T-helper 17 cell (primary cell): ENCODE data around the gene FLT3. TPM values are rescaled to one million over a fixed set of nuclear protein-coding genes. Genes with fewer than 3 reads are reported as not detected.
"Not testable (repeated sequence)": the region's sequence is repeated elsewhere in the genome, so short reads cannot be mapped to it uniquely, and the experiment has no call there.

Experiments
- ATAC-seq: fragments of 150-1000 bp; cut with Tn5 transposase; 2 replicates; pipeline ENCODE4 v1.10.0; 2021; ENCODE audit warnings: mild to moderate bottlenecking, moderate library complexity
- DNase-seq, 3 donors: peaks; one replicate each; pipeline versions ENCODE4 v3.0.0 to v3.0.0-alpha.2; 2020 to 2021
- H3K9me3 ChIP-seq: one replicate; pipeline ENCODE4 v1.7.0; 2013; ENCODE audit warnings: low read length, mild to moderate bottlenecking; ENCODE audit not compliant: control insufficient read depth, poor library complexity, severe bottlenecking
- H3K27ac Mint-ChIP-seq: one replicate; pipeline ENCODE4 v1.8.0; 2022; ENCODE audit warnings: mild to moderate bottlenecking, moderate library complexity, mixed read lengths
- H3K27me3 Mint-ChIP-seq: one replicate; pipeline ENCODE4 v1.8.0; 2022; ENCODE audit warnings: mixed read lengths
- H3K36me3 Mint-ChIP-seq: one replicate; pipeline ENCODE4 v1.8.0; 2022; ENCODE audit warnings: low read depth, mixed read lengths
- H3K4me1 Mint-ChIP-seq: one replicate; pipeline ENCODE4 v1.8.0; 2022; ENCODE audit warnings: mild to moderate bottlenecking, mixed read lengths
- H3K4me3 Mint-ChIP-seq: one replicate; pipeline ENCODE4 v1.8.0; 2022; ENCODE audit warnings: mild to moderate bottlenecking, moderate library complexity, mixed read lengths
- total RNA-seq, 4 donors: library from RNA in 2 of 4; stranded (reverse) in 2 of 4; gene quantifications; one replicate each; pipeline ENCODE4 v1.2.3 and lab custom pipeline; 2022 to 2026

Gene FLT3
- total RNA-seq, 2 donors from 2014 or later: 0.22 to 0.70 TPM

DNA sequence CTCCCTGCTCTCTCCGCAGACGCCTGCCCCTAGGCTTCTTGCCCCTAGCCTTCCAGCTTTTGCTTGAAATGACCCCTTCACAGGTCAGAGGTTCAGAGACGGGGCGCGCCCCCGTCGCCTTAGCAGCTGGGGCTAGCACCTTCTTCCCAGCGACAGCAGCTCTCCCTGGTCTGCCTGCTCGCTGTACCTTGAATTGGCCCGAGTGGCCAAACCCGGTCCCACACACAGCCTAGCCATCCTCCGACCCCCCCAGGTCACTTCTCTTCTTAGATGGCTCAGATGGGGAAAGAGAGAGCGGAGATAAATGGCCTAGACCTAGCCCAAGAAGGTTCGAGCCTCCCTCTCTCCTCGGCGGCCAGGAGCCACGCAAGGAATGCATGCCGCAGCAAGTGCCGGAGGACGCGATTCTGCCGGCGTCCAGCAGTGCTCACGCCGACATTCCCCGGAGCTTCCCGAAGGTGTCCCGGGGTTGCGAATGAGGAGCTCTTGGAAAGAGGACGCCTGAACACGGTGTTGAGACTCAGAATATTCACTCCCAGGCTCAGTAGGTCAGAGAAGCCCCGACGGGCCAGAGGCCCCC, 132.6 kb downstream of the FLT3 start:
- H3K27me3 Mint-ChIP-seq: peaks cover 72% of the 10 kb centered on the region
- no peaks in the 10 kb centered on the region for H3K9me3 ChIP-seq
- no peak overlapping the region for H3K27ac Mint-ChIP-seq
- ATAC-seq: no peak
- no peak for DNase-seq
- peak overlapping the region; percentile 78 for H3K4me3 Mint-ChIP-seq
- peaks cover 19% of the 10 kb centered on the region for H3K4me1 Mint-ChIP-seq
- H3K36me3 Mint-ChIP-seq: peaks cover 2% of the 10 kb centered on the region

DNA sequence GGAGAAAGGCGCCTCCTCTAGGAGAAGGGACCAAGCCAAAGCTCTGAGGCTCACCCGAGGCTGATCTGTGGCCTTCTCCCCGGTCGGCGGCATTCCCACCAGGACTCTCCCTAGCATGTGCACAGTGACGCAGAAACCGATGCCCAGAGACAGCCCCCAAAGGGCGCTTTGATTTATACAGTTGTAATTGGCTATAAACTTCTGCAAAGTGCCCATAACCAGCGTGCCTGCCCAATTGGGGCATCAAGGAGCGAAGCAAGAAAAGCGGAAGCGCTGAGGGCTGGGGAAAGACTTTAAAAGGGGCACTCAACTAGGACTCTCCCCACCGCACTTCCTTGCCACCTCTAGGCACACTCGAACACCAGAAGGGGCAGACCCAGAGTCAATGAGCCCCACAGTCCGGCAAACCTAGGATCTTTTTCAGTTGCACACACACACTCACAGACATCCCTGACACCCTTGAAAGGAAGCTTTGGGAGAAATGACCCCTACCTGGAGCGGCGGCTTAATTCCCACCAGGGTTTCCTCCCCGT, 133.1 kb downstream of the FLT3 start:
- ATAC-seq (no peak), DNase-seq (no peak)
- H3K27me3 Mint-ChIP-seq: peaks cover 78% of the 10 kb centered on the region
- no peaks in the 10 kb centered on the region for H3K9me3 ChIP-seq
- peaks cover 2% of the 10 kb centered on the region for H3K36me3 Mint-ChIP-seq
- peaks cover 19% of the 10 kb centered on the region for H3K4me1 Mint-ChIP-seq
- H3K4me3 Mint-ChIP-seq: peak overlapping the region; percentile 12
- H3K27ac Mint-ChIP-seq: no peak overlapping the region

DNA sequence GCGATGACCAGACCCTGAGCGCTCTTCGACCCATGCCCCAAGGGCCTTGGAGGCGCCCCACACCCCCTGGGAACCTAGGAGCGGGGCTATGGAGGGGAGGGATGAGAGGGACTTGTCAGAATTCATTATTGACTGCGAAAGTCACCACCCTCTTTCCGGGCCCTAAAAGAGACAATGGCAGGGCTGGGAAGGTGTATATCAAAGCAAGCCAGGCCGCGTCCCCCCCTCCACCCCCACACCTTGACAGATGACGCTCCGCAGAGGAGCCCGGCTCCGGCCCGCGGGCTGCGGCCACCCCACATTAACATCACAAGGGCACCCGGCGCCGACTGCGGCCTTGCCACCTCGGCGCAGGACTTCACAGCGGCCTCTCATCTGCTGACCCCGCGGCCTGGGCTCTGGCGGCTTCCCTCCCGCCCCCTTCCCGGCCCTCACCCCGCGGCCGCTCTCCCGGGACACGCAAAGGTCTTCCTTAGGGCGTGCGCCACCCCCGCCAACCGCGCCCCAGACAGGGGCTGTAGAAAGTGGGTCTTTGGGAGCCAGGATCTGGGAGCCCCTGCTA, 133.7 kb downstream of the FLT3 start:
- DNase-seq (no peak), ATAC-seq (no peak)
- H3K27me3 Mint-ChIP-seq: peaks cover 81% of the 10 kb centered on the region
- peaks cover 2% of the 10 kb centered on the region for H3K36me3 Mint-ChIP-seq
- no peaks in the 10 kb centered on the region for H3K9me3 ChIP-seq
- H3K4me3 Mint-ChIP-seq: no peak overlapping the region
- no peak overlapping the region for H3K27ac Mint-ChIP-seq
- H3K4me1 Mint-ChIP-seq: peaks cover 19% of the 10 kb centered on the region

DNA sequence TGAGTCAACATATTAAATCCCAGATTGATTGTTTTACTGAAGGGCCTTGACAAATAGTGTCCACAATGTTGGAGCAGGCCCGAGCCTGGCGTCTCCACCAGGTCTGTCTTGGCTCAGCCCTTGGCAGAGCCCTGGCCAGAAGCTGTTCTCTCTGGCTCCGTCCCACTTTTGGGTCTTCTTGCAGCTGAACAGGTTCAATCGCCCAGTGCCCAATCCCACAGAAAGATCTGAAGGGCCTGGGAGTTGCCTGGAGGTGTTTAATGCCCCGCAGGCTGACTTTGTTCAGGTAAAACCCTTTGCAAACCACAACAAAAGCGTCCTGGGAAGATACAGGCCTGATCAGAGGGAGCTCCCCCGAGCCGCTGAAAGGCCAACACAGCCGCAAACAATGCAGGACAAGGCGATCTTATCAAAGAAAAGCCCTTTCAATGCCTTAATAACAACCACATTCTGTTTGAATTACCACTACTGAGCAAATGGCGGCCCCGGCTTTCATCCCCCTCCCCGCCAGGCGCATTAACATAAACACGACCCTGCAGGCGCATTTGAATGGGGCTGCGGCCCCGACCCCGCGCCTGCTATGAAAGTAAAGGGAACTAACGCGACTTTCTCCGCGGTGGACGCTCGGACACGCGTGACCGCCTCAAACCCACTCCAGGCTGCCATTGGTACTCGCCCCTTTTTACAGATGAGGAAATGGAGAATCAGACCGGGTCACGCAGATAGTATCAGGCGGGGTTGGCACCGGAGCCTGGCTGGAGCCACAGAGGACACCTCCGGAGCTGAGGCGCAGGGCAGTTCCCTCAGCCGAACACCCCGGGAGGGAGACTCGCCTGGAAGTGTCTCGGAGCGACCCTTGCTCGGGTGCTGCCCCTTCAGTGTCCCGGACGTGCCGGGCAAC, 134.4 kb downstream of the FLT3 start:
- Mint-ChIP-seq H3K4me1 (peaks cover 19% of the 10 kb centered on the region), H3K27me3 (peaks cover 81% of the 10 kb centered on the region), H3K36me3 (peaks cover 2% of the 10 kb centered on the region), H3K4me3 (peak overlapping the region; percentile 53), H3K27ac (no peak overlapping the region)
- H3K9me3 ChIP-seq: no peaks in the 10 kb centered on the region
- DNase-seq (no peak), ATAC-seq (no peak)

DNA sequence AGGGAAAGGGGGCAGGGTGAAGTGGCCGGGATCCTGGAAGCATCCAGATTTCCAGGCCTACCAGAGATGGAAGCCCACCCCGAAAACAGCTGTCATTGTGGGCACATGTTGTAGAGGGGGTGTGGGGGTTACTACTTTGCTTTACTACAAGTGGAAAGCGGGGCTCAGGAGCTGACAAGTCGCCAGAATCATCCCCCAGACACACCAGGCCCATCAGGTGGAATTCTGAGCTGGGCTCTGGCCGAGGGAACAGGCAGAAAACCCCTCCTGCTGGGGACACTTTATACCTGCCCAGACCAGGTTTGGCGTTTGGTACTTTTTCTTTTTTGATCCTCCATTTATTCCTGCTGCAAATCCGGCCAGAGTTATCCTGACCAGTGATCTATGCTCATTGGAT, 135.0 kb downstream of the FLT3 start:
- ATAC-seq (no peak), DNase-seq (no peak)
- Mint-ChIP-seq H3K4me1 (peaks cover 19% of the 10 kb centered on the region), H3K4me3 (no peak overlapping the region), H3K27ac (no peak overlapping the region), H3K27me3 (peaks cover 78% of the 10 kb centered on the region), H3K36me3 (peaks cover 2% of the 10 kb centered on the region)
- H3K9me3 ChIP-seq: no peaks in the 10 kb centered on the region

DNA sequence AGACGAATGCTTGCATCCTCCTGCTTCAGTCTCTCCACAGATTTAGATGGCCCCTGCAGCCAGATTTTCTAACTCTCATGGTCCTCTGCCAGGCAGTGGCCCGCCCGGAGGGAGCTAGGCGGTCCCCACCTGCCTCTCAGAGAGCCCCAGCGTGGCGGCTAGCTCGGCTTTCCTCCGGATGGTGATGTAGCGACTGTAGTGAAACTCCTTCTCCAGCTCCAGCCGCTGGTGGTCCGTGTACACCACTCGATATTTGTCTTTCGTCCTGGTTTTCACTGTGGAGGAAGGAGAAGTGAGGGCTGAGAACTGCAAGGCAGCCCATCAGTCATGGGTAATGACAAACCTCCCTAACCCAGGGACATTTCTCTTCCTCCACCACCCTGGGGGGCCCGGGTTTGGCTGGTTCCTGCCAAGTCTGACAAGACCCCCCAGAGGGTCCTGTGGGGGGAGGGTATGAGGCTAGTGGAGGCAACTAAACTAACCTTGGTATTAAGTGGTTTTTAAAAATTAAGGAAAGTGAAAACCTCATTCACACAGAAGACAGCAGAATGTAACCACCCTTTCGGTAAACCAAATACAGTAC, 135.5 kb downstream of the FLT3 start:
- Mint-ChIP-seq H3K27ac (no peak overlapping the region), H3K36me3 (peaks cover 2% of the 10 kb centered on the region), H3K27me3 (peaks cover 78% of the 10 kb centered on the region), H3K4me3 (no peak overlapping the region), H3K4me1 (peaks cover 19% of the 10 kb centered on the region)
- ATAC-seq: no peak
- no peaks in the 10 kb centered on the region for H3K9me3 ChIP-seq
- no peak for DNase-seq

DNA sequence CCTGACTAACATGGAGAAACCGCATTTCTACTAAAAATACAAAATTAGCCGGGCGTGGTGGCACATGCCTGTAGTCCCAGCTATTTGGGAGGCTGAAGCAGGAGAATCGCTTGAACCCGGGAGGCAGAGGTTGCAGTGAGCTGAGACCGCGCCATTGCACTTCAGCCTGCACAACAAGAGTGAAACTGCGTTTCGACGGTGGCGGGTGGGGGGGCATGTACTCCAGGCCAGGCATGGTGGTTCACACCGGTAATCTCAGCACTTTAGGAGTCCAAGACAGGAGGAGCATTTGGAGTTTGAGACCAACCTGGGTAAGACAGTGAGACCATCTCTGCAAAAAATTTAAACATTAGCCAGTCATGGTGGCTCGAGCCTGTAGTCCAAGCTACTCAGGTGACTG, 136.2 kb downstream of the FLT3 start:
- not testable (repeated sequence) for H3K4me3 Mint-ChIP-seq, H3K36me3 Mint-ChIP-seq, H3K27ac Mint-ChIP-seq, DNase-seq, ATAC-seq, H3K9me3 ChIP-seq
- Mint-ChIP-seq H3K27me3 (peaks cover 78% of the 10 kb centered on the region), H3K4me1 (peaks cover 14% of the 10 kb centered on the region)

DNA sequence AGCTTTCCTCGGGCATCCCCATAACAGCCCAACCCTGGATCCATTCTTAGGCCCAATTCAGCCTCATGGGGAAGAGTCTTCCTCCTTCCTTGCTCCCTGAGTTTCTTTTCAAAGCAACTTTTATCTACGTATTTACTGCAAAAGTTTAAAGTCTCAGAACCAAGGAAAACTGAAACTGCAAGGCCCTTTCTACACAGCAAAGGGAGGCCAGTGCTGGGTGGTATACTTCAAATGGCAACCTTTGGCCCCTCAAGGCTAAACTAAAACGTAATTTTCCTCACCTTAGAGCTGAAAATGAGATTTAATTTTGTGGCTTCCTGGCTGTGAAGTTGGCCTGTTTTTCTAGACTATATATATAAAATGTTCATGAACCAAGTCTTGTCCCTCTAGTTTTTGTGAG, 136.9 kb downstream of the FLT3 start:
- Mint-ChIP-seq H3K4me1 (peaks cover 12% of the 10 kb centered on the region), H3K36me3 (no peaks in the 10 kb centered on the region), H3K4me3 (no peak overlapping the region), H3K27ac (no peak overlapping the region), H3K27me3 (peaks cover 82% of the 10 kb centered on the region)
- no peak for DNase-seq
- no peaks in the 10 kb centered on the region for H3K9me3 ChIP-seq
- ATAC-seq: no peak

DNA sequence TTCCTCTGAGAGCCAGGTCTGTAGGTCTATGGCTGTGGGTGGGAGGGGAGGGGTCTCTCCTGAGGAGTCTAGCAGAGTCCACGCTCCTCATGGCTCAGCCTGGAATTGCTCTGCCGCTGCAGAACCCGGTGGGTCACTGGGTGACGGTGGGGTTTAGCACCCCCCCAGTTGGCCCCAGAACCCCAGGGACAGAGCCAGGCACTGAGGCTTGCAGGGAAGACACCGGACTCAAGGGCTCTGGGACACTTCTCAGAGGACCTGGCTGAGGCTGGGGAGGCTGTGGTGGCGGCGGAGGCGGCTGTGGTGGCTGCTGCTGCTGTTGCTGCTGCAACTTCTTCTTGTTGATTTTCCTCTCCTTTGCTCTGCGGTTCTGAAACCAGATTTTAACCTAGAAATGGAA, 137.4 kb downstream of the FLT3 start:
- H3K27me3 Mint-ChIP-seq: peaks cover 85% of the 10 kb centered on the region
- peaks cover 11% of the 10 kb centered on the region for H3K4me1 Mint-ChIP-seq
- H3K27ac Mint-ChIP-seq: no peak overlapping the region
- no peaks in the 10 kb centered on the region for H3K9me3 ChIP-seq
- no peaks in the 10 kb centered on the region for H3K36me3 Mint-ChIP-seq
- ATAC-seq: no peak
- no peak overlapping the region for H3K4me3 Mint-ChIP-seq
- DNase-seq: no peak

DNA sequence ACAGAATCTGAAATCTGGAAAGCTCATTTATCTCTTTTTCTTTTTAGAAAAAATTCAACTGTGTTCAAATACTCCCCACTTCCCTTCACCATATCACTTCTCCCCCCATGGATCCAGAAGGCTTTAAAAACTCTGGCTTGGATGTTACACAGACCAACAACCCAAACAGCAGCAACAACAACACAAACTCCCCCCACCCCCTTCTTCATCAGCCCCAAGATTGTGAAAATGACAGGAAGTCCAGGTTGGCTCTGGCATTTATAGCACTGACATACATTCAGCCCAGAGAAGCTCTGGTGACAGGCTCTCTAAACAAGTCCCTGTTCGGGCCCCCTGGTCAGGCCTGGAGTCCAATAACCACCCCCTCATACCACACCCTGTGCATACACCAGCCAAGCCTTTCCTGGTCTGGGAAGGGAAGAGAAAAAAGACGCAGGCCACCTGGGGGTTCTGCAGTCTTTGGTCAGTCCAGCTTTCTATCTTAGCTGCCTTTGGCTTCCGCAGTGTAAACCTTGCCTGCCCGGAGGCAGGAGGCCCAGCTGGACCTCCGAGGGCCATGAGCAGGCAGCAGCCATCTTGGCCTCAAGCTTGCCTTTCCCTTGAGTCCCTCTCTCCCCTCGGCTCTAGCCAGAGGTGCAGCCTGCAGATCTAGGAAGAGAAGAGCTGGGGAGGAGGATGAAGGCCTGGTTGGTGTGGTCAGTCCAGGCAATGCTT, 138.1 kb downstream of the FLT3 start:
- DNase-seq (no peak), ATAC-seq (no peak)
- H3K36me3 Mint-ChIP-seq: no peaks in the 10 kb centered on the region
- peaks cover 79% of the 10 kb centered on the region for H3K27me3 Mint-ChIP-seq
- H3K9me3 ChIP-seq: no peaks in the 10 kb centered on the region
- H3K27ac Mint-ChIP-seq: no peak overlapping the region
- H3K4me1 Mint-ChIP-seq: peaks cover 4% of the 10 kb centered on the region
- H3K4me3 Mint-ChIP-seq: no peak overlapping the region

DNA sequence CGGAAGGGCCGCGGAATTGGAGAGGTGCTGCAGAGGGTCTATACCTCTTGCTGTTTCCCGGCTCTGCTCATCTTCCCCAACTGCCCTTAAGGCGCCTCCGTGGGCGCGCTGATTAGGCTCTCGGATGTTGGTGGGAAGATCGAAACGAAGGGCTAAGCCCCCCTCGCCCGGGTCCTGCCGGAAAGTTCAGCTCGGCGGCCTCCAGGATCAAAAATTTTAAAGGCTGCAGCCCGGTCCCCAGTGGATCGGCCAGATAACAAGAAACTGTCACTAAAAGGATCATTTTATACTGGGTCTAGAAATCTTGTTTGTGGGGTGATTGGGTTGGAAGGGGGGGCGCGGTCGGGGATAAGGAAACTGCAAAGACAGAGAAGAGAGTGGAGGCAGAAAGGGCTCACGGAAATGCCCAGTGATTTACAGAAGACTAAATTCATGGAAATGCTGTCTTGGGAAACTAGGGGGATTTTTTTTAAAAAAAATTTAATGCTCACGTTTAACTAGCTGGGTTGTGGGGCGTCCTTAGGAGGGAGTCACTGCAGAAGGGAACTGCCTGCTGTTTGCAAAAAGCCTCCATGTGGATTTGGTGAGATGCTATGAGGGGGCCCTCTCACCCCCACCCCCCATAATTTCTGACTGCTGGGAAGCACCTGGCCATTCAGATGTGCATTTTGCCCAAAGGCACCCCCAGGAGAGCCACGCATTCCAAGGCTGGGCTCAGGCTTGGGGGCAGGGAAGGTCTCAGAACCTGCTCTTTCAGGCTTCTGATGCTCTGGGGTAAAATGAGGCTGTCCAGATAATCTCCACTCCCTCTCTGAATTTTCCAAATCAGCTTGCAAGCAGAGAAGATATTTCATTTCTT, 138.9 kb downstream of the FLT3 start:
- DNase-seq (no peak), ATAC-seq (no peak)

More for the DNA sequence above, 138.9 kb downstream of the FLT3 start:
- H3K4me1 Mint-ChIP-seq: peaks cover 2% of the 10 kb centered on the region
- H3K4me3 Mint-ChIP-seq: peak overlapping the region; percentile 68
- peaks cover 80% of the 10 kb centered on the region for H3K27me3 Mint-ChIP-seq
- no peak overlapping the region for H3K27ac Mint-ChIP-seq
- H3K9me3 ChIP-seq: no peaks in the 10 kb centered on the region
- H3K36me3 Mint-ChIP-seq: no peaks in the 10 kb centered on the region
